GM12878 (cell line): ENCODE measurements around the gene PPP1R15A. TPM values are rescaled to one million over a fixed set of nuclear protein-coding genes. Genes with fewer than 3 reads are reported as not detected.
"Not testable (repeated sequence)": the region's sequence is repeated elsewhere in the genome, so short reads cannot be mapped to it uniquely, and the experiment has no call there.

Experiments used
- ATAC-seq: fragments of 200-7000 bp; cut with Tn5 transposase; 3 replicates; pipeline ENCODE4 v1.9.1; 2020; ENCODE audit warnings: mild to moderate bottlenecking, moderate library complexity
- BruUV-seq: library from RNA; stranded (reverse); fragments of 400-500 nt; replicated peaks from 2 replicates; lab custom pipeline; 2021; lab: Mats Ljungman, UMichigan
- CTCF ChIA-PET: fragments of 300-600 bp; sonication (Branson Sonifier 250); formaldehyde crosslinking; extraction: SDS; loops from one replicate; lab custom pipeline; 2021; ENCODE audit warnings: inconsistent platforms; lab: Yijun Ruan, JAX
- POLR2A ChIA-PET: fragments of 350-600 bp; formaldehyde crosslinking; extraction: SDS; loops from one replicate; lab custom pipeline; 2021; ENCODE audit warnings: inconsistent platforms; lab: Charles Lee
- RAD21 ChIA-PET: fragments of 300-600 bp; sonication (Branson Sonifier 250); formaldehyde crosslinking; loops from one replicate; lab custom pipeline; 2023; ENCODE audit warnings: antibody characterized with exemption; ENCODE audit not compliant: unreplicated experiment; lab: Charles Lee
- SMC1A ChIA-PET: fragments of 300-600 bp; sonication (Branson Sonifier 250); formaldehyde crosslinking; loops from one replicate; lab custom pipeline; 2023; ENCODE audit not compliant: unreplicated experiment, uncharacterized antibody; lab: Charles Lee
- DNase-seq: peaks from one replicate; pipeline ENCODE4 v3.0.0-alpha.2; 2011; ENCODE audit warnings: low read depth, low spot score
- FAIRE-seq: peaks from 3 replicates; lab custom pipeline; 2011; peaks lifted over from hg19 to GRCh38; lab: Jason Lieb, UNC
- H2AFZ ChIP-seq: 2 replicates; pipeline ENCODE4 v1.6.0; 2011; ENCODE audit warnings: low read depth, low read length, control low read depth; ENCODE audit not compliant: control insufficient read depth
- H3K27ac ChIP-seq: 2 replicates; pipeline ENCODE4 v1.5.1; 2011; ENCODE audit warnings: control low read depth; ENCODE audit not compliant: control insufficient read depth, insufficient read depth
- H3K27me3 ChIP-seq, 2 experiments: replicated peaks in 1 of 2; 2 replicates each; pipeline versions ENCODE4 v1.6.0 to v1.6.1; 2011; ENCODE audit warnings: low read length in 1 of 2; ENCODE audit not compliant: control insufficient read depth in 2 of 2, insufficient read depth in 2 of 2
- H3K36me3 ChIP-seq, 2 experiments: 2 replicates each; pipeline ENCODE4 v1.5.1; 2011; ENCODE audit warnings: low read length in 1 of 2; ENCODE audit not compliant: control insufficient read depth in 2 of 2, insufficient read depth in 2 of 2
- H3K4me1 ChIP-seq: 2 replicates; pipeline ENCODE4 v1.6.1; 2011; ENCODE audit warnings: mild to moderate bottlenecking, low read length, moderate library complexity, mixed read lengths; ENCODE audit not compliant: control insufficient read depth, insufficient read depth
- H3K4me2 ChIP-seq: 2 replicates; pipeline ENCODE4 v1.6.0; 2011; ENCODE audit warnings: control low read depth; ENCODE audit not compliant: control insufficient read depth, insufficient read depth
- H3K4me3 ChIP-seq: fragments of 200-600 bp; sonication (generic); 2 replicates; pipeline ENCODE4 v1.5.1; 2016
- H3K79me2 ChIP-seq: 2 replicates; pipeline ENCODE4 v1.6.0; 2011; ENCODE audit warnings: low read length; ENCODE audit not compliant: control insufficient read depth, insufficient read depth
- H3K9ac ChIP-seq: 2 replicates; pipeline ENCODE4 v1.8.0; 2011; ENCODE audit warnings: low read length, control low read depth, mixed read lengths; ENCODE audit not compliant: control insufficient read depth, insufficient read depth
- H3K9me3 ChIP-seq: replicated peaks from 3 replicates; pipeline ENCODE4 v1.5.1; 2011; ENCODE audit warnings: mild to moderate bottlenecking, low read length; ENCODE audit not compliant: control insufficient read depth, insufficient read depth
- H4K20me1 ChIP-seq: 2 replicates; pipeline ENCODE4 v1.6.0; 2011; ENCODE audit not compliant: control insufficient read depth, insufficient read depth
- CEBPB ChIP-seq, 2 experiments: fragments of 150-350 bp in 1 of 2; IDR thresholded peaks; 2 replicates each; pipeline ENCODE4 v1.6.1; 2012 to 2014; ENCODE audit warnings: low read depth in 2 of 2, low read length in 2 of 2, borderline replicate concordance in 1 of 2, inconsistent platforms in 1 of 2
- EP300 ChIP-seq, 2 experiments: fragments of 150-350 bp in 1 of 2; IDR thresholded peaks; 2 replicates each; pipeline ENCODE4 v1.6.1; 2011 to 2012; ENCODE audit warnings: low read depth in 2 of 2, low read length in 2 of 2, borderline replicate concordance in 1 of 2, improper control_type of control experiment in 1 of 2, inconsistent platforms in 1 of 2; ENCODE audit not compliant: control insufficient read depth in 1 of 2
- EZH2 ChIP-seq: IDR thresholded peaks from 2 replicates; pipeline ENCODE4 v1.6.1; 2012; ENCODE audit warnings: low read depth, mild to moderate bottlenecking, control low read depth, inconsistent platforms, low read length, borderline replicate concordance; ENCODE audit not compliant: control insufficient read depth
- IKZF2 ChIP-seq, 2 experiments: fragments of 450-650 bp; IDR thresholded peaks; 2 replicates each; pipeline ENCODE4 v1.6.1; 2017; ENCODE audit warnings: mild to moderate bottlenecking in 2 of 2, moderate library complexity in 2 of 2
- IRF4 ChIP-seq: IDR thresholded peaks from 2 replicates; pipeline ENCODE4 v1.6.1; 2011; ENCODE audit warnings: low read depth, low read length
- NFXL1 ChIP-seq: fragments of 450-650 bp; IDR thresholded peaks from 2 replicates; pipeline ENCODE4 v1.6.1; 2017; ENCODE audit warnings: antibody characterized with exemption, mild to moderate bottlenecking, borderline replicate concordance
- NFYB ChIP-seq: IDR thresholded peaks from 2 replicates; pipeline ENCODE4 v1.6.1; 2011; ENCODE audit warnings: low read depth, mild to moderate bottlenecking, low read length, improper control_type of control experiment, moderate library complexity; ENCODE audit not compliant: insufficient read depth
- TCF12 ChIP-seq: IDR thresholded peaks from 2 replicates; pipeline ENCODE4 v1.6.1; 2011; ENCODE audit warnings: low read depth, mild to moderate bottlenecking, low read length
- WGBS: methylation state at CpG from one replicate; pipeline ENCODE4 v1.1.6; 2016; ENCODE audit warnings: low lambda C conversion rate; ENCODE audit not compliant: insufficient replicate concordance, insufficient coverage; ENCODE audit errors: missing lambda C conversion rate; 5-methylcytosine and 5-hydroxymethylcytosine counted together
- in situ Hi-C: fragments of 300-500 bp; cut with MboI; formaldehyde crosslinking; loops from 9 replicates; pipeline ENCODE4 v1.14.3; 2018; ENCODE audit warnings: mixed read lengths
- intact Hi-C: fragments of 100-400 bp; cut with micrococcal nuclease; formaldehyde crosslinking; loops from one replicate; pipeline ENCODE4 v1.14.2; 2022; ENCODE audit not compliant: unreplicated experiment
- polyA plus RNA-seq, 11 experiments: library from polyadenylated mRNA; depleted of rRNA in 4 of 11; unstranded in 6 of 11; stranded (reverse) in 5 of 11; fragments of >200 nt; fragmentation: Nextera tagmentation in 4 of 11; fragmentation: Illumina TruSeq in 1 of 11; extraction: Ambion mirVana in 4 of 11; extraction: Trizol in 1 of 11; gene quantifications; 1 replicate in 1 of 11; 2 replicates in 10 of 11; pipeline versions ENCODE4 v1.2.1 to v1.2.3, GENCODE V29; 2011 to 2016; ENCODE audit warnings: inconsistent platforms in 2 of 11, missing spikeins in 2 of 11, low read depth in 1 of 11
- total RNA-seq, 4 experiments: library from RNA; depleted of rRNA in 3 of 4; stranded (reverse); fragments of >200 nt in 3 of 4; fragmentation: Illumina TruSeq in 1 of 4; extraction: Trizol in 1 of 4; gene quantifications; 2 replicates each; pipeline versions ENCODE4 v1.2.1 to v1.2.3, GENCODE V29; 2013 to 2021
- TF ChIP-seq, protein P1 (sequence below): fragments of 450-650 bp; IDR thresholded peaks from 2 replicates; pipeline ENCODE4 v1.6.1; 2017; ENCODE audit warnings: mild to moderate bottlenecking, moderate library complexity
- TF ChIP-seq, protein P2 (sequence below): fragments of 450-650 bp; IDR thresholded peaks from 2 replicates; pipeline ENCODE4 v1.6.1; 2018; ENCODE audit warnings: borderline replicate concordance, mild to moderate bottlenecking; ENCODE audit not compliant: partially characterized antibody

PPP1R15A gene
- total and polyA plus RNA-seq, 10 of the 15 experiments (the other 5 are each of a cell fraction or from before 2014, with no cell fraction given) = 0.68 to 50.8 (median 27.7) TPM

DNA sequence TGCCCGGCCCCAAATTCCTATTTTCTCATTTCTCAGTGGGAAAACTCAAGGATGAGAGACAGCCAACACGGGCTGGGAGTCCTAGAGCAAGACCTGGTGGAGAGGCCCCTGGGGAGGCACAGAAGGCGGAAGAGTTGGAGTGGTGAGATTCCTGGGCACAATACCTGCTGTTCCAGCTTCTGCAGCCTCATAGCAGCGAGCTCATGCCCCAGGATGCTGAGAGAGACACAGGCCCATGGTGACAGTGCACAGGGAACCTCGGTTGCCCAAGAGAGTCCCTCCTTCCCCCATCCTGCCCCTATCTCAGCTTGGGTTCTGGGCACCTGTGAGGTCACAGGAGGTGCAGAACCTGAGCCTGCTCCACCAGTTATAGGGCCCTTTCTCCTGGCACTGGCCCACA, 25.0 kb downstream of the PPP1R15A start (continued):
- TF ChIP-seq, protein P1, sequence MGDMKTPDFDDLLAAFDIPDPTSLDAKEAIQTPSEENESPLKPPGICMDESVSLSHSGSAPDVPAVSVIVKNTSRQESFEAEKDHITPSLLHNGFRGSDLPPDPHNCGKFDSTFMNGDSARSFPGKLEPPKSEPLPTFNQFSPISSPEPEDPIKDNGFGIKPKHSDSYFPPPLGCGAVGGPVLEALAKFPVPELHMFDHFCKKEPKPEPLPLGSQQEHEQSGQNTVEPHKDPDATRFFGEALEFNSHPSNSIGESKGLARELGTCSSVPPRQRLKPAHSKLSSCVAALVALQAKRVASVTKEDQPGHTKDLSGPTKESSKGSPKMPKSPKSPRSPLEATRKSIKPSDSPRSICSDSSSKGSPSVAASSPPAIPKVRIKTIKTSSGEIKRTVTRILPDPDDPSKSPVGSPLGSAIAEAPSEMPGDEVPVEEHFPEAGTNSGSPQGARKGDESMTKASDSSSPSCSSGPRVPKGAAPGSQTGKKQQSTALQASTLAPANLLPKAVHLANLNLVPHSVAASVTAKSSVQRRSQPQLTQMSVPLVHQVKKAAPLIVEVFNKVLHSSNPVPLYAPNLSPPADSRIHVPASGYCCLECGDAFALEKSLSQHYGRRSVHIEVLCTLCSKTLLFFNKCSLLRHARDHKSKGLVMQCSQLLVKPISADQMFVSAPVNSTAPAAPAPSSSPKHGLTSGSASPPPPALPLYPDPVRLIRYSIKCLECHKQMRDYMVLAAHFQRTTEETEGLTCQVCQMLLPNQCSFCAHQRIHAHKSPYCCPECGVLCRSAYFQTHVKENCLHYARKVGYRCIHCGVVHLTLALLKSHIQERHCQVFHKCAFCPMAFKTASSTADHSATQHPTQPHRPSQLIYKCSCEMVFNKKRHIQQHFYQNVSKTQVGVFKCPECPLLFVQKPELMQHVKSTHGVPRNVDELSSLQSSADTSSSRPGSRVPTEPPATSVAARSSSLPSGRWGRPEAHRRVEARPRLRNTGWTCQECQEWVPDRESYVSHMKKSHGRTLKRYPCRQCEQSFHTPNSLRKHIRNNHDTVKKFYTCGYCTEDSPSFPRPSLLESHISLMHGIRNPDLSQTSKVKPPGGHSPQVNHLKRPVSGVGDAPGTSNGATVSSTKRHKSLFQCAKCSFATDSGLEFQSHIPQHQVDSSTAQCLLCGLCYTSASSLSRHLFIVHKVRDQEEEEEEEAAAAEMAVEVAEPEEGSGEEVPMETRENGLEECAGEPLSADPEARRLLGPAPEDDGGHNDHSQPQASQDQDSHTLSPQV = no peak
- TF ChIP-seq CEBPB (IDR thresholded peaks at IDR 0.05; ENCODE audit: borderline replicate concordance in 1 of 2, low read depth in 2 of 2, low read length in 2 of 2) = no peak
- no peak for TF ChIP-seq EZH2
- TF ChIP-seq, protein P2, sequence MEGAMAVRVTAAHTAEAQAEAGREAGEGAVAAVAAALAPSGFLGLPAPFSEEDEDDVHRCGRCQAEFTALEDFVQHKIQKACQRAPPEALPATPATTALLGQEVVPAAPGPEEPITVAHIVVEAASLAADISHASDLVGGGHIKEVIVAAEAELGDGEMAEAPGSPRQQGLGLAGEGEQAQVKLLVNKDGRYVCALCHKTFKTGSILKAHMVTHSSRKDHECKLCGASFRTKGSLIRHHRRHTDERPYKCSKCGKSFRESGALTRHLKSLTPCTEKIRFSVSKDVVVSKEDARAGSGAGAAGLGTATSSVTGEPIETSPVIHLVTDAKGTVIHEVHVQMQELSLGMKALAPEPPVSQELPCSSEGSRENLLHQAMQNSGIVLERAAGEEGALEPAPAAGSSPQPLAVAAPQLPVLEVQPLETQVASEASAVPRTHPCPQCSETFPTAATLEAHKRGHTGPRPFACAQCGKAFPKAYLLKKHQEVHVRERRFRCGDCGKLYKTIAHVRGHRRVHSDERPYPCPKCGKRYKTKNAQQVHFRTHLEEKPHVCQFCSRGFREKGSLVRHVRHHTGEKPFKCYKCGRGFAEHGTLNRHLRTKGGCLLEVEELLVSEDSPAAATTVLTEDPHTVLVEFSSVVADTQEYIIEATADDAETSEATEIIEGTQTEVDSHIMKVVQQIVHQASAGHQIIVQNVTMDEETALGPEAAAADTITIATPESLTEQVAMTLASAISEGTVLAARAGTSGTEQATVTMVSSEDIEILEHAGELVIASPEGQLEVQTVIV = no peak
- no peak for TF ChIP-seq NFYB
- TF ChIP-seq EP300 (IDR thresholded peaks at IDR 0.05; ENCODE audit: borderline replicate concordance in 1 of 2, control insufficient read depth in 1 of 2, low read depth in 2 of 2, low read length in 2 of 2) = no peak
- TF ChIP-seq IRF4 = no peak
- no peak for TF ChIP-seq TCF12
- TF ChIP-seq NFXL1 = no peak
- no peak for TF ChIP-seq IKZF2 (IDR thresholded peaks at IDR 0.05)
- TF ChIP-seq, all 136 proteins: peak for 0

DNA sequence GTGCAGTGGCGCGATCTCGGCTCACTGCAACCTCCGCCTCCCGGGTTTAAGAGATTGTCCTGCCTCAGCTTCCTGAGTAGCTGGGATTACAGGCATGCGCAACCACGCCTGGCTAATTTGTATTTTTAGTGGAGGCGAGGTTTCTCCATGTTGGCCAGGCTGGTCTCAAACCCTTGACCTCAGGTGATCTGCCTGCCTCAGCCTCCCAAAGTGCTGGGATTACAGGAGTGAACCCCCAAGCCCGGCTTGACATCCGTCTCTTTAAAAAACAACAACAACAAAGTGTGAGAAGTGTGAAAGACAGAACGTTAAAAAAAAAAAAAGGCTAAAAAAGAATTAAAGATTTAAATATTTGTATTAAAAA, 27.1 kb downstream of the PPP1R15A start:
- POLR2A ChIA-PET = interaction anchor here (0.6 to 3.0 kb wide), 11 partner anchors 10 to 679 kb away, joined by 3 to 21 read pairs (median 6); partner anchors contain the start of genes BAX, FTL, GYS1 and RUVBL2
- SMC1A ChIA-PET = interaction anchor here (0.6 to 2.3 kb wide), 6 partner anchors 14 to 111 kb away, joined by 3 to 16 read pairs (median 4); partner anchors contain the start of genes BAX and PPP1R15A
- H3K9ac ChIP-seq, H3K4me2 ChIP-seq, H3K4me3 ChIP-seq, BruUV-seq, H3K9me3 ChIP-seq, FAIRE-seq, H3K27me3 ChIP-seq, intact Hi-C loops, H2AFZ ChIP-seq, H3K36me3 ChIP-seq, in situ Hi-C loops, H4K20me1 ChIP-seq, DNase-seq, ATAC-seq, H3K4me1 ChIP-seq: not testable (repeated sequence)
- CTCF ChIA-PET = interaction anchor here (1.2 to 2.4 kb wide), 5 partner anchors 26 to 94 kb away, joined by 4 to 11 read pairs (median 5); partner anchors contain the start of genes GYS1 and RUVBL2
- 89% methylated on average over 11 of the region's 11 CpGs for WGBS
- H3K27ac ChIP-seq = 0 out of 2 replicates have a peak overlapping the region, but pooled peaks have one; percentile 47
- RAD21 ChIA-PET = interaction anchor here (0.8 to 2.2 kb wide), 9 partner anchors 24 to 94 kb away, joined by 3 to 13 read pairs (median 5); partner anchors contain the start of genes GYS1 and RUVBL2
- H3K79me2 ChIP-seq = peaks cover 14% of the 10 kb centered on the region
